HTR-8/SVneo (cell line): ENCODE results near the gene MYO19.
"Not testable (repeated sequence)": the region's sequence is repeated elsewhere in the genome, so short reads cannot be mapped to it uniquely, and the experiment has no call there.

Source experiments
- DNase-seq: peaks from one replicate; pipeline ENCODE4 v3.0.0; 2011; ENCODE audit warnings: low spot score, mixed read lengths; ENCODE audit not compliant: insufficient read length
- FAIRE-seq: peaks from 2 replicates; lab custom pipeline; 2011; peaks lifted over from hg19 to GRCh38; lab: Jason Lieb, UNC

Gene MYO19

DNA sequence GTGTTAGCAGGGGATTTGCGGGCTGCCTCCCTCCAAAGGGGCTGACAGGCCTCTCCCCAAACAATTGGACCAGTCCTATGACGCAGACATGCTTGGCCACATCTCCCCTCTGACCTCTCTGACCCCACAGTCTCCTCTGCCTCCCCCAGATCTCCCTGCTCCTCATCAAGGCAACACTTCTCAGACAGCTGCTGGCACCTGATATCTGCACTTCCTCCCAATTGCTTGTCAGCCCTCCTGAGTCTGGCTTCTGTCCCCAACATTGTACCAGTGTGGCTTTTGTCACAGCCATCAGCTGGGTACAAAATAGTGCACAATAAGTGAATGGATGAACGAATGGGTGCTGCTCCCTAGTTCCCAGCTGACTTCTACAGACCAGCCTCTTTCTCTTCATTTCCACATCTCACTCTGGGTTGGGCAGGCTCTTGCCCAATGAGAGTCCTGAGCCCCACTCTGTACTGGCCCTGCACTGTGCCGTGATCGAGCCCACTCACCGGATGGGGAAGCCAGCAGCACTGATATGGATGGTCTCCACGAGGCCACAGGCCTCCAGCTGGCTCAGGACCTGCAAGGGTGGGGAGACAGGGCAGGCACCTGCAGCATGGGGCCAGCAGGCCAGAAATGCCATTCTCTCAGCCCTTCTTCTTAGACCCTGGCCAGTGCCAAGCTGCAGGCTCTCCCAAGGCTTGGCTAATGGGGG lies 31.1 kb downstream of the MYO19 start:
- no peak for FAIRE-seq

DNA sequence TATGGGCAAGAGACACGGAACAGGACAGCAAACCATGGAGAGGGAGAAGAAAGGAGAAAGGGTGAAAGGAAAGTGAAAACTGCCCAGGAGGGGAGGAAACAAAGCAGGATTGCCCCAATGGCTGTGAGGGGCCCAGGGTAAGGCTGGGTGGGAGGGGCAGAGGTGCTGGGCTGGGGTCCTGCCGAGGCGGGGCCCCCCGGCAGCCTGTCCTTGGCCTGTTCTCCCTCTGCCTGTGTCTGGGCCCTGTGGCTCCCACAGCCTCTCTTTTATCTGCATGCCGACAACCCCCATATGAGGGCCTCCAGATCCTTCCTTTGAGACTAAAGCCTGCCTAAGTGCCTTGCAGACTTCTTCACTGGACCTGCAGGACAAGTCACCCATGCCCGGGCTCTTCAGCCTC lies 32.7 kb downstream of the MYO19 start:
- no peak for DNase-seq
- no peak for FAIRE-seq

More for the DNA sequence above, 31.1 kb downstream of the MYO19 start:
- DNase-seq, result no peak

DNA sequence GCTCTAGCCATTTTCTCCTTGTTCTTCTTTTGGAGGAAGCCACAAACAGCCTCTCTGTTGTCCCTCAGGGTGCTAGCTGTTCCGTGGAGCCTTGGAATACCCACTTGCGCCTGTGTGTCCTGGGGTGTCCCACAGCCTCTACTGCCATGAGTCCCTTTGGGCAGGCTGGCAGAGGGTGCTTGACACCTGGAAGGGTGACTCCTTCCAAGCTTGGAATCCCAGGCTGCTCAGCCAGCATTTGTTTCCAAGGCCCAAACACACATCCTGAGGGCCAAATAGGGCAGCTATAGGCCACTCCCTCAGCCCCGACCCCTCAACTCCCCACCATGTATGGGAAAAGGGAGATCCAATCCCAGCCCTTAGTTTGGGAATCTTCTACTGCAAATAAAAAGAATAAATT lies 33.3 kb downstream of the MYO19 start:
- no peak for FAIRE-seq

DNA sequence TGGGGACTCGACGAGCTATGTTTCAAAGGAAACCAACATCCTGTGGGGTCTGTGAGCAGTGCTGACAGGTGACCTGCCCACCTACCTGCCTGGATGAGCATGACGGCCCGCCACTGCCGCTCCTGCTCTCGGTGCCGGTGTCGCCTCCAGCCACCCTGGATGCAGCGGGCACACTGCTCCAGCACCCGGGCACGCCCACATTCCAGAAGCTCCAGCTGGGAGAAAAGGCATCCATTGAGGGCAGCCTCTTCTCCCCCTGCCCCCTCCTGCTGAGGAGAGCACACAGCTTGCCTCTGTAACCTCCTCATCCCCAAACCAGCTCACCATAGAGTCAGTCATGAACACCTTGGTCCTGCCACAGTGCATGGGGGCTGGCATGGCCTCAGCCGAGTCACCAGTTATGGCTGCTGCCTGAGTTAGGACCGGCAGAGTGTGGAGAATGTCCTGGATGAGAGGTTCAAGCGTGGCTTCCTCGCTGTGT lies 33.9 kb downstream of the MYO19 start:
- DNase-seq (no peak), FAIRE-seq (no peak)

More for the DNA sequence above, 33.3 kb downstream of the MYO19 start:
- DNase-seq, result no peak

DNA sequence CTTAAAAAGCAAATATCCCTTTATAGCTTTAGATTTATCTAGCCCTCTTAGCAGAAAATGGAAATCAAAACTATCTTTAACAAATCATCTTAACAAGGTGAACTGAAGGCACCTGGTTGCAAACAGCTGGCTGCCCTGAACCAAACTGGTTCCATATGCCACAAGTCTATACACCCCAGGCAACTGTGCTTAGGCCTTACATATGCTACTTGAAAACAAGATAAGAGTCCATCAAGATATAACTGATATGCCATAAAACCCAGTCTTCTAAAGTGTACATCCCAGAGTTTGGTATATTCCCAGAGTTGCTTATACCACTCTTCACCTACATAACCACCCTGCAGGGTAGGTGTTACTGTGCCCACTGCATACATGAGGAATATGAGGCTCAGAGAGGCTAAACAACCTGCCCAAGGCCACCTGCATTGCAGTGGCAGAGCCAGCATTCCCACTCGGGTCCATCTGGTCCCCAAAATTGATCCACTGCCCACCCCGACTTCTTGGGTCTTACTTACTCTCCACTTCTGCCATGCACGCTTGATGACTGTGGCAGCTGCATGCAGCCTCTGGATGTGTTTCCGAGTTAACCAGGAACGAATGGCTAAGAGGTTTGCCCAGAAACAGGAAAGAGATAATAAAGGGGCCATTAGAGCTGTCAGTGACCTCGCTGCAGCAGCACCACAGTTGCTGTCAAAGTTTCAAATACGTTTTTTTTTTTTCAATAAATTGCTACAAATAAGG lies 35.9 kb downstream of the MYO19 start:
- DNase-seq (no peak), FAIRE-seq (no peak)

DNA sequence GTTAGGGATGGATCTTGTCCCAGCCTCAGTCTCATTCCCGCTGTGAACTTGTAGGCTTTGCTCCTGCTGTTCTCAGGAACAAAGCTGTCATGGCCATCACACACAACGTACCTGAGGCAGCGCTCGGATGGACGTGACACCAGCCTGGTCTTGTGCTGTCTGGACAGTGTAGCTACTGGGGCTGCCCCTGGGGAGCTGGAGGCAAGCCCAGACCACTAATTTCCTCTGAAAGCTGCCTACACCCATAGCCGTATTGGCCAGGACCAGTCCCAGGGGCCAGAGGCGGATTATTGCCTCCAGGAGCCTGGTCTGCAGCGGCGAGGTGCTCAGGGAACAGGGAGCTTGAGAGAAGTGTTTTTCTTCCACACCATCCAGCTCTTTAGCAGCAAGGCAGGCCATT lies 36.5 kb downstream of the MYO19 start:
- DNase-seq (no peak), FAIRE-seq (no peak)

DNA sequence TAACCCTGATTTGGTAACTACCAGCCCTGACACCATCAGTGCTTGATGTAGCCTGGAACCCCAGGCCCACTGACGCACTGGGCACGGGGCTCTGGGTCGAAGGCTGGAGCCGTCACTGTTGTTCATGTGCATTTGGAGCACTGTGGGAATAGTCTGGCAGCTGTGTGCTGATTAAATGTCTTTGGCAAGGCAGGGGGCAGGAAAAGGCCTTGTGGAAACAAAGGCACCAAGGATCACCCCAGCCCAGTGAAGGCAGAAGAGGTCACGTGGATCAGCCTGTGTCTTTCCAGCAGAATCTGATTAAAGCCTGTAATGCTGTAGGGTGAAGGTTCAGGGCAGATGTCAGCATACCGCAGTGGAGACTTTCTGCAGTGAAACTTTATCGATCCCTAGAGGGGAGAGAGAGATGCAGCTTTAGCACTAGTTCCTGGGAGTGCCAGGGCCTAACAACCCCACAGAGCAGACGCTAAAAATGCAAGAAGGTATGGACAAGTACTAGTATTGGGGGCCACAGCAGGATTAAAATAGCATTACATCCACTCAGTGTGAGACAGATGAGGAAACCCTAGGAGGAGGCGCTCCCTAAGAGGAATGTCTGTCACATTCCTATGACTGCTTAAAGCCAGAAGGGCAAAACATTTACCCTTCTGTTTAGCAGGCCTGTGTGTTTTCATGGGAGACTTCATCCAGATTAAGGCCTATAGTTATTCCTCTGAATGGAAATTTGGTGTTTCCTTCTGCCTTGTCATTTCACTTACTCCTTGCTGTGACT lies 38.5 kb downstream of the MYO19 start:
- no peak for FAIRE-seq
- DNase-seq, result no peak

DNA sequence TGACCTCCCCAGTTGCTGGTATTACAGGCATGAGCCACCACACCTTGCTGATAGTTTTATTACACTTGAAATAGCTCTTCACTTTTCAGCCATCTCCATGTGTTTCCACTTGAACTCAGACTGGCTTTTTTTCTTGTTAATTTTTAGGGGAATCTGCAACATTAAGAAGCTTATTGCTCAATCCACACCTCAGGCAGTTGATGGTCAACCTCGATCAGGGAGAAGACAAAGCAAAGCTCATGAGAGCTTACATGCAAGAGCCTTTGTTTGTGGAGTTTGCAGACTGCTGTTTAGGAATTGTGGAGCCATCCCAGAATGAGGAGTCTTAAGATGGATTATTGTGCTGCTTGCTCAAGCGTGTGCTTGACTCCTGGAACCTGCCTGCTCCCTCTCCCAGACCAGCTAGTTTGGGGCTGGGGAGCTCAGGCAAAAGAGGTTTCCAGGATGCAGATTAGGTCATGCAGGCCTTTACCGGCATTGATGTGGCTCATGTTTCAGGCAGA lies 39.5 kb downstream of the MYO19 start:
- FAIRE-seq (no peak), DNase-seq (no peak)

DNA sequence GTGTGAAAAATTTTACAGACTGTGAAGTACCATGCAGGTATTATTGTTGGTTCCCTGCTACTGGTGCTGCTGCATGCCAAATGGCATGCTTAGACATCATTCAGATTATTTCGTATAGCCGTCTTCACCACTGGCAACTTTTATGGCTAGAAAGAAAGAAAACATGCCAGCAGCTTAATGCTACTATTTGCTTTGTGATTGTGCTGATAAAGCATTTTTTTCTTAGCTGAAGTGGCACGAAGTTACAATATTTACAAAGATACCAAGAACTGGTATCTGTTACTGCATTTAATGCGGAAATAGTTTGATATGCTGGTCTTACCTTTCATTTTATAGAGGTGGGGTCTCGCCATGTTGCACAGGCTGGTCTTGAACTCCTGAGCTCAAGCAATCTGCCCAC lies 40.0 kb downstream of the MYO19 start:
- FAIRE-seq, result no peak
- no peak for DNase-seq

DNA sequence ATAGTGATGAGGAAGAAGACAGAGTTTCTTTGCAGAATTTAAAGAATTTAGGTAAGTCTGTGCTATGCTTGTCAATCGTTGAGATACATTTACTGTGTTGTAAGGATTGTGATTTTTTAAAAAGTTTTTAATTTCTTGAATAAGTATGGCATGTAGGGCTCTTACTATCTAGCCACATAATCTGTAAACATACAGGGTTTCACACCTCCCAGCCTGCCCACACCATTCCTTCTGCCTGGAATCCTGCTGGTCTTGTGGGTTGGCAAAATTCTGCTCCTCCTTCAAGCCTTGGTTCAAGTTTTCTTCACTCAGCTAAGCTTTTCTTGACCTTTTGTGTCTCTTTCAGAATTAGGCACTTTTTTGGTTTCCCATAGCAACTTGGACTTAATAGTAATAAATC lies 40.7 kb downstream of the MYO19 start:
- no peak for FAIRE-seq

DNA sequence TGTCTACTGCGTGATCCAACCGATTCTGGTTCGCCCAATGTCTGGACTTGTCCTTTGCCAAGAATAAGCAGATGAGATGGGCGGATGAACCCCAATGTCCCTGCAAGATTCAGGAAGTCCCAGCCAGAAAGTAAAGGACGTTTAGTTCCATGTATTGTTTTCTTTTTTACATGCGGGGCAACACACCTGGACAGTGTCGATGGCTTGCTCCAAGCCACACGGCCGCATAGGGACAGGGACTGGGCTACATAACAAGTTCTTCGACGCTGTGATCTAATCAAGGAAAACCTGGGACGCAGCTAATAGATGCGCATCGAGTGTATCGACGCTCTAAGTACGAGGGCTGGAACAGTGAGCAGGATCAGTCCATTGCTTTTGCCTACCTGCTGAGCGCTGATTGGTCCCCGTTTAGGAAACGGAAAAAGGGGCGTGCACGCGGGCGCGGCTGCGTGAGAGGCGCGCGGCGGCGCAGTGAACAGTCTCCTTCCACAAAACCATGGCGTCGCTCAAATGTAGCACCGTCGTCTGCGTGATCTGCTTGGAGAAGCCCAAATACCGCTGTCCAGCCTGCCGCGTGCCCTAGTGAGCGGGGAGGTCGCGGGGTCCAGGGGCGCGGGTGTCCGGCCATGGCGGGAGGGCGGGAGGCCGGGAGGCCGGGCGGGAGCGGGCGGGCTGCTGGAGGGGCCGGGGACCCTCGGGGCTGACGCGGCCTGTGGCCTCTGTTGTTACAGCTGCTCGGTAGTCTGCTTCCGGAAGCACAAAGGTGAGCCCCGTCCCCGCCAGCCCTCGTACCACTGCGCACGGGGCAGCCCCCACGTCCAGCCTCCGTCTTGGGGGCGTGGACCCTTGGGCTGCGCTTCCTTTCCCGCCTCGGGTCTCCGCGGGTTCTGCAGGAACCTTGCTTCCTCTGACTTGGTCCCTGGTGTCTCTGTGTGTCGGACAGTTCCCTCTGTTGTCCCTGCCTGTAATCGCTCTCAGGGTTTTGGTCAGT lies 48.2 kb downstream of the MYO19 start, which contains the start of gene ZNHIT3:
ZNHIT3 (plus strand) TSS at position 478 of the 991 bp plus-strand sequence; CDS start at position 497, 19 bp downstream.
- DNase-seq (peak; percentile 98), FAIRE-seq (no peak)

More for the DNA sequence above, 40.7 kb downstream of the MYO19 start:
- DNase-seq, result no peak

DNA sequence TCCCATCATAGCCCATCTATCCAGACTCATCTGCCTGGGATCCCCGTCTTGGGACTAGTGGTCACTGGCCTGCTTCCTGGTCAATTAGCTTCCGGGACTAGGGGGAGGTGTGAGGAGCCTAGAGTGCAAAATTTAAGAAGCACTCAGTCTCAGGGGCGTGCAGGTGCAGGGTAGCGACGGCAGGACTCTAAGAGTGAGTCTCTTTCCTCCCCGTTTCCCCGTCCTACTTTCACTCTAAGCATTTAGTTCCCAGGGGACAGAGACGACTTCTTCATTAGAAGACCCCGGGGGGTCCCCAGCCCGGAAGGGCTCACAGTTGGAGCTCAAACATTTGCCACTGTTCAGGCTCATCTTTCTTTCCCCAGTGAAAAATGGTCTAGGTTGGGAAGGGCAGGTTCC lies 48.9 kb downstream of the MYO19 start:
- DNase-seq (no peak), FAIRE-seq (no peak)

DNA sequence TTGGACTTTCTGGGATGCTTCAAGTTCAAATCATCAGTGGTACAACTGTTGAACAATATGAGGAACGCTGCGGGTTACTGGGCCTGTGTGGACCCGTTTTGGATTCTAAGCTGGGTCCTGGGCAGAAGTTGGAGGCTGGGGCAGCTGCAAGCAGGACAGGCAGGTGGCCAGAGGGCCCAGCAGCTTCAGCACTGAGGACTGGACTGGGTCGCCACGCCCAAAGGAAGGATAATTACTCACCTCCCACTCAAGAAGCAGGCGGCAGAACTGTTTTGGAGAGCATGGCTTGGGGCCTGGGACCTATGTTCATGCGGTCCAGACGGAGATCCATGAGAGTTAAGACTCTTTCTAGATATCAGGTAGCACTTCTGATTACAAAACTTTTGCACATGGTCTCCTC lies 49.6 kb downstream of the MYO19 start:
- FAIRE-seq (no peak), DNase-seq (no peak)

DNA sequence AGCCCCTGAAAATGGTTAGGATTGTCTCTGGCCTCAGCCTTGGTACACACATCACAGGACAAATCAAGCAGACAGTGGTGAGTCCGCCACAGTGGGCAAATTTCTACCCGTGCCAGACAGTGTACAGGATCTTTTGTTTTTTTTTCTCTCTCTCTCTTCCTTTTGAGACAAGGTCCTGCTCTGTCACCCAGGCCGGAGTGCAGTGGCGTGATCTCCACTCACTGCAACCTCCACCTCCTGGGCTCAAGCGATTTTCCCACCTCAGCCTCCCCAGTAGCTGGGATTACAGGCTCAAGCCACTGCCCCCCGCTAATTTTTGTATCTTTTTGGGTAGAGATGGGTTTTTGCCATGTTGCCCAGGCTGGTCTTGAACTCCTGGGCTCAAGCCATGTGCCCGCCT lies 50.6 kb downstream of the MYO19 start:
- not testable (repeated sequence) for FAIRE-seq, DNase-seq

DNA sequence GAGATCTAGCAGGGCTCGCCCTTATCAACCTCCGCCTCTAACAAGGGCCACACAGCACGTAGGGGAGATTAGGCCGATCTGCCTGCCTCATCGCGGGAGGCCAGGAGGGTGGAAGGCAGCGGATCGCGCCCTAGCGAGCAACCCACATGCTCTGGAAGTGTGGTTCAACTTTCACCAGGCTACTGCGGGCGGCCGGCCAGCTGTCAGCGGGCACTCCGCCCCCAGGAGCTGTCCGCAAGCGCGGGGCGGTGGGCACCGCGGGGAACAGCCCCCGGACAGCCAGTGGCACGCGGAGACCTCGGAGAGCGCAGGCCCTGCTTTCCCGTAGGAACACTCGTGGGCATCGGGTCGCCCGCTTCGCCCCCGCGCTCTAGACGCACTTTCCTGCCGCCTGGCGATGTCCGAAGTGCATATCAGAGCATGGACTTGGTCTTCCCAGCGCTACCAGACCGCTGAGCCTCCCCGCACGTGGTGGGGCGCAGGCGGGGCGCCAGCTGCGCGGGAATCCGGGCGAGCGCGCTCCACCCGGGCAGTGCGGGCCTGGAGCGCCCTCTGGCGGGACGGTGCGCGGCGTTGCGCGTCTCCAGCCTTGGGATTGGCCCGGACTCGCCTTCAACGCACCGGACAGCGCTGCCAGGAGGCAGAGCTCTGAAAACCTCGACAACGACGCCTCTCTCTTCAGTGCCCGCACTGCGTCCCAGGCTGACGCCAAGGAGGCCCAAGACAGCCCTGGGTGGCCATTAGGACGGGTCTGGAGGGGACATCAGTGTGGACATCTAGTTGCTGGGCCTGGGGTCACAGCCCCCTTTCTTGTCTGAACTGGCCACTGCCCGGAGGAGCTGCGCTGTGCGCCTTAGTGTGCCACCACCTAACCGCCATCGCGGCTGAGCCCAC lies 51.8 kb downstream of the MYO19 start:
- FAIRE-seq, result no peak
- peak; percentile 89 for DNase-seq

DNA sequence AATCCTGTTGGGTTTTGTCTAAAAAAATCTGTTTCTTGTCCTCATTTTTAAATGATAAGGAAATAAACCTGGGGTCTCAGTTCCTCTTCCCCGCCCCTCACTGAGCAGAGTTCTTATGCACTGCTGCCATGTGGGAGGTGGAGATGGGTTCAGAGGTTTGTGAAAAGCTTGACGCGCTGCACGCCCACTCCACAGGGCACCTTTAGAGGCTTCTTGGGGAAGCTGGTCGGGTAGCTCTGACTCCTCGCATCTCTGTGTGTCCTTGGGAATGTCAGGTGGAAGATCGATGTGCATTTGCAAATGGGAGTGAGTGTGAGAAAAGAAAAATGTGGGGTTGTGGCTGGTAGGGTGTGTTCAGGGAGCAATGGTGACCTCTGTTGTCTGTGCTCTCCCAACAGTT lies 52.8 kb downstream of the MYO19 start:
- FAIRE-seq (no peak), DNase-seq (no peak)

DNA sequence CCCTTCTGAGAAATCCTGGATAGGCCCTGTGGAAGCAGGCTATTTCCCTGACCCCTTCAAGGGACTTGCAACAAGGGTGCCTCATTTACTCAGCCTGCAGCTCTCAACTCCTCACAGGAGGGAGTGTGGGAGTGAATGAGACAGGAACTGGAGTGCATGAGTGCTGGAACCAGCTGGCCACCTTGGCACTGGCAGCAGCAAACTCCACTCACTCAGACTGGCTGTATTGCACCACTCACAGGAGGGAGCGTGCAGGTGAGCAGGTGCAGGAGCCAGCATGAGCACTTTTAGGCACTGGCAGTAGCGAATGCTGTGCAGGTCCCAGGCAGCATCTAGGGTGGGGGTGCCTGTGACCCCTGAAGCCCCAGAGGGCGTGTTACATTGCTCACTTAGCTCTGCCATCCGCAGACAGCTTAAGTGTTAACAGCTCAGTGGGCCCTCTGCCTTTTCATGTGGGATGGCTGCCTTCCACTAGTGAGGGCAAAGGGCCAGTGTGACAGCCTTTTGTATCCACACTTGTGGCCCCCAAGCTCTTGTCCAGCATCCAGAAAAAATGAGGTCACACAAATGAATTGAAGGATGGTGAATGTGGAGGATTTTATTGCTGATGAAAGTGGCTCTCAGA lies 59.2 kb downstream of the MYO19 start:
- no peak for FAIRE-seq

DNA sequence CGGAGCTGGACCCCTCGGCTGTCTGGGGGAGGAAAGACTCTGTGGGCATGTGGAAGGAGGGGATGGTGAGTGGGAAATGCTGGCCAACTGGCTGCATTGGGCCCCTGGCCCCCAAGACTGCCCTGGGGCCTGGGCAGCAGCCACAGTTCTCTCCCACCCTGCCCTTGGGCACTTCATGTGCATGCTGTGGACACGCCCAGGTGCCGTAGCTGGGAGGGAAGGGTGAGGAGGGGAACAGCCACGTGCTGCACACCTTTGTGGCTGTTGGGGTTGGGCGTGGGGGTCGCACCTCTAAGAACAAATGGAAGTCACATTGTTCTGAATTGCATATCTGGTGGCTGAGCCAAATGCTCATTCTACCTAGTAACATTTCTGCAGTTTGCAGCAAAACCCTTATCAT lies 60.1 kb downstream of the MYO19 start:
- FAIRE-seq (no peak), DNase-seq (no peak)

More for the DNA sequence above, 59.2 kb downstream of the MYO19 start:
- DNase-seq, result no peak
